Lower leg skin (tissue), 4 donors: ENCODE measurements around the gene TSC22D3. TPM values are rescaled to one million over a fixed set of nuclear protein-coding genes. Genes with fewer than 3 reads are reported as not detected.
A peak's percentile ranks its signal among the peaks of the same experiment; 100 is the strongest.

Source experiments
- DNase-seq, 2 donors: peaks; one replicate each; pipeline ENCODE4 v3.0.0-alpha.2; 2019; ENCODE audit warnings: low spot score in 2 of 2
- H3K4me3 ChIP-seq: fragments of 200-600 bp; sonication (generic); 2 replicates; pipeline ENCODE4 v1.5.1; 2017; ENCODE audit warnings: mild to moderate bottlenecking, low read depth; ENCODE audit not compliant: poor library complexity, severe bottlenecking
- CTCF ChIP-seq, 3 donors: fragments of 450-650 bp; IDR thresholded peaks; one replicate each; pipeline ENCODE4 v1.5.1; 2016; ENCODE audit warnings: antibody characterized with exemption in 3 of 3, mild to moderate bottlenecking in 3 of 3, moderate library complexity in 2 of 3
- POLR2A ChIP-seq, 2 donors: fragments of 450-650 bp; IDR thresholded peaks; one replicate each; pipeline ENCODE4 v1.6.1; 2016 to 2017; ENCODE audit warnings: antibody characterized with exemption in 2 of 2, mild to moderate bottlenecking in 1 of 2, moderate library complexity in 1 of 2
- WGBS, 2 donors: methylation state at CpG; one replicate each; pipeline ENCODE4 v1.1.5; 2018; 5-methylcytosine and 5-hydroxymethylcytosine counted together
- intact Hi-C: fragments of 100-400 bp; cut with DNase I; formaldehyde crosslinking; loops from one replicate; pipeline ENCODE4 v1.15.0; 2023; ENCODE audit warnings: low total_unique reads
- total RNA-seq, 4 donors: library from RNA; depleted of rRNA; stranded (reverse); fragments of >200 nt; gene quantifications; one replicate each; pipeline ENCODE4 v1.1.0, GENCODE V29; 2016

Gene TSC22D3
- total RNA-seq, 4 donors from 2014 or later = 474 to 1,005 (median 756) TPM

DNA sequence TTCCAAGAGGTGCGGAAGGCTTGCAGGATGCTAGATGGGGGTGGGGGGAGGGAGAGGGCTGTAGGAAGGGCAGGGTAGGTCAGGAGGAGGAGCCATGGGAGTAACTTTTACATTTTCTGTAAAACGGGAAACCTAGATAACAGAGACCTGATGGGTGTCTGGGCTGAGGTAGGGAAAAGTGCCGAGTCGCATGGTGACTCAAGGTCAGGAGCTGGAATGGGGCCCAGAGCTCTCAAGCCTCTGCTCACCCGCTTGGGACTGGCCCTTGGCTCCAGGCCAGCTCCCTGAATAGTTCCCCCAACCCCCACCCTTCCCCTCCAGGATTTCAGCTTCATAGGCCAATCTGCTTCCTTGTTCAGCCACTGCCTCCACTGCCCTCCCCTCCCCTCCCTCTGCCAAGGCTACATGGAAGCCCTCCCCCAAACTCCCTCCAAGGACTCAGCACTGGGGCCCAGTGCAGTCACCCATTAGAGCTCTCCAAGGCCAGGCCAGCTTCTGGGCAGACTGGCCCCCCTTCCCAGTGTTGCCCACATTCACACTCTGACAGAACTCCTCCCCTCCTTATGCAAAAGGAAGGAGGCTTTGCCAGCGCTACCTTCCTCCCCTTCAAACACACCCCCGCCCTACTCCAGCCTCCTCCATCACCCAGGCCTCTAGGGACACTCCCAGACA lies 43.6 kb downstream of the TSC22D3 start:
- WGBS, 2 donors = 33 to 54% methylated on average over 7 of the region's 7 CpGs
- intact Hi-C loops = no loop called here
- TF ChIP-seq POLR2A (IDR thresholded peaks at IDR 0.05) (no peak), CTCF (IDR thresholded peaks at IDR 0.05) (no peak)

DNA sequence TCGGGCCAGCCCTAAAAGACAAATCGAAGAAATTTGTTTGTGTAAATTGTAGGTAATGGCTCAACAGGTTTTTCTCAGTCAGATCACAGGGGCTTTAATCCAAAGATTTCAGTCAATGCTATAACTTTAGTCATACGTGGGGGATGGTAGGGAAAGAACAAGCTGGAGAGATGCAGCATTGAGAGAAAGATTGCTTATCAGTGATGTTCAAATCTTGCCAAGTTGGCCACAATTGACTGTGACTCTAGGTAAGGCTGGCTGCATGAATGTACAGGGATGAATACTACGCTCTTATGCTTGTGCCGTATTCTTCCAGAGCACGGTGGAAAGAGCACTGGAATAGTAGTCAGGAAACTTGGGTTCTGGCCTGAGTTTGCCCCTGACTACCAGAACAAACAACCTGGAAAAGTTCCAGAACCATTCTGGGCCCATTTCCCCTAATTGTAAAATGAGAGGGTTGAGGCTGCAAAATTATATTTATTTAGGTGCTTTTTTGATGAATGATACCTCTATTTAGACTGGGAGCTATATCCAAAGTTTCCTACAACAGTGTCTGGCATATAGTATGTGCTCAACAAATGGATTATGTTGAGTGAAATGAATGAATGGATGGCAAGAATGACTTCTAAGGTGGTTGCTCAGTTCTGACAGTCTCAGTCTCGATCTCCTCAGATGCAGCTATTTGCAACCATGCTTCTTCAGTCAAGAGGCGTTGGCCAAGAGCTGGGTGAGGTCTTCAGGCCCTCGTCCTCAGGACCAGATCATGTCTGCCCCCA lies 44.4 kb downstream of the TSC22D3 start:
- no peak for DNase-seq
- intact Hi-C loops = no loop called here
- 57 to 63% methylated on average over 8 to 9 of the region's 9 CpGs for WGBS, 2 donors
- H3K4me3 ChIP-seq = no peak overlapping the region
- TF ChIP-seq POLR2A (IDR thresholded peaks at IDR 0.05) = no peak
- TF ChIP-seq CTCF (IDR thresholded peaks at IDR 0.05) = no peak

More for the DNA sequence above, 43.6 kb downstream of the TSC22D3 start:
- H3K4me3 ChIP-seq = no peak overlapping the region
- peak; percentile 66 to 94 for DNase-seq

DNA sequence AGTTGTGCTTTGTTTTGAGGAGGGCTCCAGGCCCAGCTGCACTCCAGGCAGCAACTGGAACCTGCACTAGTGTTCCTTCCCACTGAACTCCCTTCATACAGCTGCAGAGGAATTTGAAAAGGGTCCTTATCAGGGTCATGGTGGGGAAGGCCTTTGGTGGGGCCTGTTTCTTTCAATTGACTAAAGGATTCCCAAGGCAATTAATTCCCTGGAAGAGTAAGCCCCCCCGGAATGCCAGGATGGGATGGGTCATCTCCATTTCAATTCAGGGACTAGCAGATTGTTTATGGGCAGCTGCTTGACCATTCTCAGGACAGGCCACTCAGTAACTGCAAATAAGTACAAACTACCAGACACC lies 45.3 kb downstream of the TSC22D3 start:
- WGBS, 2 donors = 73% methylated on average over 1 of the region's 1 CpG
- intact Hi-C loops = no loop called here
- H3K4me3 ChIP-seq = no peak overlapping the region
- DNase-seq = no peak
- TF ChIP-seq CTCF (IDR thresholded peaks at IDR 0.05) (no peak), POLR2A (IDR thresholded peaks at IDR 0.05) (no peak)

DNA sequence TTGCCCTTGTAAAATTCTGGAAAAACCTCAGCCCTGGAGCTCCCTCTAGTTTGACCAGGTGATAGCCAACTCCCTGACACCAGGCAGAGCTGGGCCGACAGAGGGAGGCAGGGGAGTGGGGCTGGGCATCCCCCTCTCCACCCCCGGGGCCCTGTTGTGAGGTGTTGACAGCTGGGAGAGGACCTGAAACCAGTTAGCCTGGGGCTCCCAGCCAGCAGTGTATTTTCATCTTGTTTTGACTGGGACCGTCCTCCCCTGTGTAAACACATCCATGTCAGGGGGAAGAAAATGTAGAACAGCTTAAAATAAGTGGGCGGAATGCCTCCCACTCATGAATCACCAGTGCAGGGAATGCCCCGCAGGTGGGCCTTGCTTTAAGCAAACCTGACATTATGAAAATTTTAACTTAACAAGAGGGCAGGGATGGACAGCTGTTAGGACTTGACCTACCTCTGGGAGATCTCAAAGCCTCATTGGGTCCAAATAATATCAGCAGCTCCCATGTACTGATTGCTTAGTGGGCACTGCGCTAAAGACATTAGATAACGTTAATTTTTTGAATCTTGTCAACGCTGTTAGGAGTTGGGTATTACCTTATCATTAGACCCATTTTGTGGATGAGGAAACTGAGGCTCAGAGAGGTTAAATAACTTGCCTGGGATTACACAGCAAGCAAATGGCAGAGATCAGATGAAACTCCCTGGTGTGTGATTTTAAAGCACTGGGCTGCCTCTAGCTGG lies 45.9 kb downstream of the TSC22D3 start:
- H3K4me3 ChIP-seq = no peak overlapping the region
- TF ChIP-seq CTCF (IDR thresholded peaks at IDR 0.05) (no peak), POLR2A (IDR thresholded peaks at IDR 0.05) (no peak)
- no peak for DNase-seq
- WGBS, 2 donors = 58 to 73% methylated on average over 8 of the region's 8 CpGs
- intact Hi-C loops = no loop called here

- H3K4me3 ChIP-seq = no peak overlapping the region
- 79 to 85% methylated on average over 4 of the region's 4 CpGs for WGBS, 2 donors
- TF ChIP-seq POLR2A (IDR thresholded peaks at IDR 0.05) (no peak), CTCF (IDR thresholded peaks at IDR 0.05) (no peak)
- intact Hi-C loops = no loop called here
- DNase-seq = no peak
These were observed 47.1 kb downstream of the TSC22D3 start for GRCh38 chrX:107728371-107729099.
